ENCODE measurements around the gene TTBK1.

GRCh38 chr6:43248791-43249190 lies 5.5 kb downstream of the TTBK1 start:
- no peak for TF ChIP-seq CTCF (IDR thresholded peaks at IDR 0.05)
- no peak for TF ChIP-seq POLR2A (IDR thresholded peaks at IDR 0.05)
